Mucosa of gallbladder (tissue), 1 donor: Measurements from ENCODE around the gene TXLNB. TPM values are rescaled to one million over a fixed set of nuclear protein-coding genes. Genes with fewer than 3 reads are reported as not detected.
"Not testable (repeated sequence)": the region's sequence is repeated elsewhere in the genome, so short reads cannot be mapped to it uniquely, and the experiment has no call there.

Experiments used
- DNase-seq: peaks from one replicate; pipeline ENCODE4 v3.0.0-alpha.2; 2020; ENCODE audit warnings: low spot score
- total RNA-seq: library from RNA; stranded (reverse); gene quantifications from one replicate; pipeline ENCODE4 v1.2.1, GENCODE V29; 2021
- donor health status: DM: no; HTN: no; CAD: no.

TXLNB gene
- total RNA-seq, 1 donor from 2014 or later = 0.75 TPM

DNA sequence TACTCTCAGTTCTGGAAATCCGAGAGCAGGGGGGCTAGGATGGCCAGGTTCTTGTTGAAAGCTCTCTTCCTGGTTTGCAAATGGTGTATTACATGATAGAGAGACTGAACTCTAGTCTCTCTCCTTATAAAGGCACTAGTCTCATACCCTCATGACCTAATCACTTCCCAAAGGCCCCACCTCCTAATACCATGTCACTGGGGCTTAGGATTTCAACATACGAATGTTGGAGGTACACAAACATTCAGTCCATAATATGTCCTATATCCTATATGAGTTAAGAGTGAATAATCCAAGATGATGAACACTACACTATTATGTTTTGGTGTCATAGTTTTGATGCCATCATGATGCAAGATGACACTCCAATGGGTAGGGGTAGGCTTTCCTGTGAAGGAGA is 20.0 kb upstream of the TXLNB start:
- DNase-seq = no peak

DNA sequence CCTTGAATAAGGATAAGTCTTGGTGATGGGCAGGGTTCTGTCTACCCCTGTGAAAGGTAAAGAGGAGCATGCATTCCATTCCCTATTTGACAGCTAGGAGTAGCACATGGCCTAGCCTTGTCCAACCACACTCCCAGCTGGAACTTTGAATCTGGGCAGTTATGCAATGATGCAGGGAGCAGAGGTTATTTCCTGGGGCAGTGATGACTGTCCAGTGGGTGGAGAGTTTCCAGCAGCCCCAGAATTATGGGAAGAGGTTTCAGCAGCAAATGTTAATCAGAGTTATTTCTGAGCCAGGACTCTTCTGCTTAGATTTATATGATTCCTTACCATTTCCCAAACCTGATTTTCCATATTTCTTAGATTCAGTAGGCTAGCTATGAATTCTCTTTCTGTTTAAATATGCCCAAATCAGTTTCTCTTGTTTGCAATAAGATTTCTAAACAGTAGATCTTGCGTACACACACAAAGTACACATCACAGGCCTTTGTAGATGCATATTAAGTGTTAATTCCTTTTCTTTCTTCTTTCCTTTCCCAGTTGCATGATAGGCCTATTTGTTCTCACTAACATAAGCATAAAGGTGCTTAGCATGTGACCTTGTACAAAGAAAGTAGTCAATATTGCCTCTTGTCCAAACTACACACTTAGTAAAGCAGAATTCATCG is 17.3 kb upstream of the TXLNB start:
- peak; percentile 32 for DNase-seq

DNA sequence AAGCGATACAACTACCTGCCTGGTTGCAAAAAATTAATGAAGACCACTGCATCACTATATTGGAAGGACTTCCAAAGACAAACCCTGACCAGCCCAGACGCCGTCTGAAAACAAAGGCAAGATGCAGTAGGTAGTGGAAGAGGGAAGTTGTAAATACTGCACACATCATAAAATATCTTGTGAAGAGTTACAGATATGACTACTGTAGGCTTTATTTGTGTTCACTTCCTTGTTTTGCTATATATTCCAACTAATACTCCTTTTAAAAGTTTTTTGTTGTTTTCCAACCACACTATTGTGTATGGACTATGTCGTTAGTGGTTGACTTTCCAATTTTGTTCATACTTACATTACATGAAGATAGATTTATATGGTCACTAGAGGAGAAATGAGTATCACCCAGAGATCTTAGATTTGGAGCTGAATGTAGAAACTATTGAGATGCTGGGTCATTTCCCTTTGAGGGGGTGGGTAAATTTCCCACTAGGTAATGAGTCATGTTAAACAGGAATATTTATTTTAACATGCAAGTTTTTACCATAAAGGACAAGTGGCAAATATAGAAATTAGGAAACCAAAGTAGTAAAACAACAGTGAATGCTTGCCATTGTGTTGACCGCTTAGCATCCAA is 16.6 kb upstream of the TXLNB start:
- DNase-seq = no peak

DNA sequence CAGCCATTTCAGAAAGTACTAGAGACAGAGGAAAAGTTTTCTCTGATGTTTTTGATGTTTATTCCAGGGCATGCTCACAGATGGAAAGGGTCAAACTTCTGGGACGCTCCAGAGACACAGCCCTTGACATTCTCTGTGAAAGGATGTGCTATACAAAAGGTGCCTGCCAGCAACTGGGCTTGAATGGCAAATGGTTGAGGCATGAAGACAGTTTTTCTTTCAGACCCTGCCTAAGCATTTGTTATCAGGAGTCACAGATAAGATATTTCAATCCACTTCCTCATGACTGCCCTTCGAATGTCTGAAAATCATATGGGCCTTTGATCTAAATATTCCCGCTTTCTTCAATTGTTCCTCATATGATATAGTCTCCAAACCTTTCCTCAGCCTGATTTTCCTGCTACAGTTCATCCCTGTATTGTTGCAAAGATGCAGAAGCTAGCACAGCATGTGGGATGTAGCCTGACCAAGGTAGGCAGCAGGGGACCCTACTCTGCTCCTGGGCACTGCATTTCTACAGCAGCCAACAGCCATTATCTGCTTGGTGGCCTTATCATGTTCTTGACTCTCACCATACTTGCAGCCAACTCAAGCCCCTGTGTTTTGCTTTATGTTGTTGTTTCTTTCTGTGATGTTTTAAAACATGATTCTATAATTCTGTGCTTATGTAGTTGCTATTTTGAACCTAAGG is 14.6 kb upstream of the TXLNB start:
- DNase-seq = no peak

DNA sequence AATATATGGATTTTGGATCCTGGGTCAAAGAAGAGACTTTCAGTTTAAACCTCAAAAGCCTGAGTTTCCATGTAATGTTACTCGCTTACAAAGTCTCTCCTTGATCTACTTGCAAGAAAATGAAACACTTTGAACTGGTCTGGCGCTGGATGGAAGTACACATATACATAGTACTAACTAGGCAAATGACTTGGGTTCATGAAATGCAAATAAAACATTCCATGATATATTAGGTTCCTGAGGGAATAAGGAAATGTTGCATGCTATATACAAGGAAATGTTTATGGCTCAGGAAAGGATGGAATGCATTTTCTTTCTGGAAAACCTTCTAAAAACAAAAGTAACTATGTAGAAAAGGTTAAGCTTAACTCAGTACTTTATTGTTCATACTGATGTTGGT is 11.4 kb upstream of the TXLNB start:
- no peak for DNase-seq

DNA sequence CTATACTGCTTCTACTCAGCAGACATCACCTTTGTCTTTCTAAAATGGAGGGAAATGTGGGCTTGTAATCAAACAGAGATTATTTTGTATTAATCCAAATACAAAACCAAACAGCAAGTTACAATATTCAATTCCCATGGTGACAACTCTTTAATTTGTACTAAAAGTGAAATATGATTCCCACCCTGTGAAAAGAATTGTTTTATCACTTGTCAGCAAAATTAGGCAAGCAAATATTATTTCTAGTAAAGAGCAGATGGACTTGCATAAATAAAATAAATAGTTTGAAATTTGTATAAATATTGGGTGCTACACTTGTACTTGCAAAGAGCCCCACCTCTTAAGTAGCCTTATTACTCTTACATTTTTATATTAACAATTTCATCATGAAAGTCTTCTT is 6.1 kb upstream of the TXLNB start:
- DNase-seq = no peak

DNA sequence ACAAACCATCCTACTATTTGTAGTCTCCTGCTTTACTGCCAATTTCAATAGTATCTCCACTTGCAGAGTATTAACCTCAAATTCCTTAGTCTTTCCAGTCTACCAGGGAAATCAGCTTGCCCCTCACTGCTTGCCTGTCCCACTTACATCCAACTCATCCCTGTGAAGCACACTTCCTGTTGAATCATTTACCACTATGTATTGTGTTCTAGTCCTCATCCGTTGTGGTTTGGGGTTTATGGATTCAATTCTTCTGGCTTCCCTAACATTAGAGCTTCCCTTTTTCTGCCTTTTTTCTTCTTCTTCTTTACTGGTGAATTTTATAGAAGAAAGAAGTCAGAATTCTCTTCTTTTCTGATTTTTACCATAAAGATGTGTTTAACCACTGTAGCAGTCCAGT is 5.1 kb upstream of the TXLNB start:
- no peak for DNase-seq

DNA sequence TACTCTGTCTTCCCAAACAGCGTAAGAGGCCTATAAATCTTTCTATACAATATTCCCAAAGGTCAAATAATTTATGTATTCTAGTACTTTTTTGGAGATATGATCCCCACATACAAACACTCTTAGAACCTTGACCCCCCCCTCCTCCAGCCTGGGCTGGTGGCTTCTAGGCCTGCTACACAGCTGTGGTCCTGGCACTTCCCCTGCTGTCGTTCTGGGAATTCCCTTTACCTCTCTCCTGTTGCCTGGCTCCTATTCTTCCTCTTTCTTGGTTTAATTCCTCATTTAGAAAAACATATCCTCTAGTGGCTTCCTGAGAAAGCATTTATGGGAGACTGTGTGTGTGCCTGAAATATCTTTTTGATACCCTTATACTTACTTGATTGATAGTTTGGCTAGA is 4.1 kb upstream of the TXLNB start:
- DNase-seq = no peak

DNA sequence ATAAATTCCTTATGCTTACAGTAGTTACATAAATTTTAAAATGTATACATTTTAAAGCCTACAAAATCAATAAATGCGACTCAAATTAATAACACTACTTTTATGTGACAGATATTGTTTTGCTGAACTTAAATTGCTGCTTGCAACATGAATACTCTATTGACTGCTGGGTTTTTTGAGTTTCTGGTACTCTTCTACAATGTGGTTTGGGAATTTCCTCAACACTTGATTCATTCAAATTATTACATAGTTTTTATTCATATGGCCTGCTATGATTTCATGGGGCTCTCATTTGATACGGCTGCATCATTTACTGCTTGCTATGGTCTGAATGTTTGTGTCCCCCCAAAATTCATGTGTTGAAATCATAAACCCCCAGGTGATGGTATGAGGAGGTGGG is 2.3 kb upstream of the TXLNB start:
- DNase-seq = no peak

DNA sequence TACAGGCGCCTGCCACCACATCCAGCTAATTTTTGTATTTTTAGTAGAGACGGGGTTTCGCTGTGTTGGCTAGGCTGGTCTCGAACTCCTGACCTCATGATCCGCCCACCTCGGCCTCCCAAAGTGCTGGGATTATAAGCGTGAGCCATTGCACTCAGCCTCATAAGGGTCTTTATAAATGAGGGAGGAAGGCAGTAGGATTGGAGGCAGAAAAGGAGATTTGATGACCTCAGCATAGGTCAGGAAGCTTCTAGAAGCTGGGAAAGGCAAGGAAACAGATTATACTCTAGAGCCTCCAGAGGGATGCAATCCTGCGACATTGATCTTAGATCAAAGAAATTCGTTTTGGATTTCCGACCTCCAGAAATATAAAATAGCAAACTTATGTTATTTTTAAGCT is 1.4 kb upstream of the TXLNB start:
- DNase-seq = not testable (repeated sequence)

DNA sequence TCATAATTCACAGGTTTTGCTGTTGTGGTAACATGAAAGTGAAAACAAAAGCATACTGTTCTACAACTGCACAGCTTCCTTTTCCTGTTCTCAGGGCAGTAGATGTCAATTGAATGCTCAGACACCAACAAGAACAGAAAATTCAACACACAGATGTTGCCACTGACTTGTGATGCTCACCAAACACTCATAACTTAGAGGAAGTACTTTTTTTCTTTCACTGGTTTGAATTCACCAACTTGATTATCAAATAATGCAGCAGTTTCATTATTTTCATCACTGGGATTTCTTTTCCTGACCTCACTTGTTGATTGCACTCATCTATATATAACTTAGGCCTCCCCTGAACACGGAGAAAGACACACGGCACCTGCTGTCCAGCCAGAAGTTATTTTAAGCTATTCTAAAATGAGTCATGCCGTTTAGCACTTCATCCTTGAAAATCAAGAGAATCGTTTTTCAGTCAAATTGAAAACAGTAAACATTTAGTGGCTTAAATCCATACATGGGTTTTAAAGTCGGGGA is 949 bp downstream of the TXLNB start:
- peak; percentile 17 for DNase-seq

DNA sequence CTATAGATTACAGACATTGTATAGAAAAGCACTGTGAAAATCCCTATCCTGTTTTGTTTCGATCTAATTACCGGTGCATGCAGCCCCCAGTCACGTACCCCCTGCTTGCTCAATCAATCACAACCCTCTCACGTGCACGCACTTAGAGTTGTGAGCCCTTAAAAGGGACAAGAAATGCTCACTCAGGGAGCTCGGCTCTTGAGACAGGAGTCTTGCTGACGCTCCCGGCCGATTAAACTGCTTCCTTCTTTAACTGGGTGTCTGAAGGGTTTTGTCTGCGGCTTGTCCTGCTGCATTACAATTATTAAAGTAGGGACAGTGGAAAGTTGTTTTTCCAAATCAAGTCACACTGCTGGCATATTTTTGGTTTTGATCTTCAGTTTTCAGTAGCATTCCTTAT is 2.6 kb downstream of the TXLNB start:
- no peak for DNase-seq

DNA sequence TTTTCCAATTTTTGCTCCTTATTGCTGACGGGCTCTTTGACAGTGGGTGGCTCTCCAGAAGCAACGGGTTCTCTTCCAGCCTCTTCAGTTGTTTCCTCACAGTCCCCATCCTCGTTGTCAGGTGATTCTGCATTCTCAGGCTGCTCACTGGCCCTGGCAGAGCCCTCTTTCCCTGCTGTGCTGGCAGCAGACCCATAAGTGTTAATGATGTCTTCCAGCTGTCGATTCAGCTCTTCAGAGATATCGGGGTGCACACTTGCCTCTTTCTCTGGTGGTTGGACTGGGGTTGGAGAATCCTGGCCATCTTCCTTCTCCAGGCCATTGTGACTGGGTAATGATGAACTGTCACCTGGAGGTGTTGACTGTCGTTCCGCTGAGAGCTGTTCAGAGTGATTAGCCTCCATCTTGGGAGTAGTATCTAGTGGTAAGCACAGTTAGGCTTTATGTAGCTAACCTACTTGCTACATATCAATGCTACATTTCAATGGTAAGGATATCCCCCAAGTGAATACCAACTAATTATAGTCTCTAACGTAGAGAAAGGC is 3.2 kb downstream of the TXLNB start:
- no peak for DNase-seq

DNA sequence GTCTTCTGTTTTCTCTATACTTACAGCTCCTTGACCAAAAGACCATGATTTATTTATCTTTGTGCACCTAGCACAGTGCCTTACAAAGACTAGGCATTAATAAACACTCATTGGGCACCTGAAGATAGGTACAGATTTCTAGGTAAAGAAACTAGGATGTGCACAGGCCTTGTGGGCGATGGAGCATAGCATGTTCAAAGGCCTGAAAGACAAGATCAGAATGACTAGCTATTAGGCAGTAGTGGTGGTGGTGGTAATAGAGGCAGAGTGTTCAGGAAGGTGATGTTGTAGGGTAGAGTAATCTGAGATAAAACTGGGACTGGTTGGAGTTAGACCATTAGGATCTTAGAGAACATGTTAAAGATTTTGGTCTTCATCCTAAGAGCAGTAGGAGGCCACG is 3.9 kb downstream of the TXLNB start:
- no peak for DNase-seq

DNA sequence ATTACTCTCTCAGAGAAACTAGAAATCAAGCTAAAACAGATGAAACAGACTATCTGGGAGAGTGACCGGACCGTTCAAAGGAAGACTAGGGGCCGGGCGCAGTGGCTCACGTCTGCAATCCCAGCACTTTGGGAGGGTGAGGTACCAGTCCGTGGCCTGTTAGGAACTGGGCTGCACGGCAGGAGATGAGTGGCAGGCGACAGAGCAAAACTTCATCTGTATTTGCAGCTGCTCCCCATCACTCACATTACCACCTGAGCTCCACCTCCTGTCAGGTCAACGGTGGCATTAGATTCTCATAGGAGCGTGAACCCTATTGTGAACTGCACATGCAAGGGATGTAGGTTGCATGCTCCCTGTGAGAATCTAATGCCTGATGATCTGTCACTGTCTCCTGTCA is 5.4 kb downstream of the TXLNB start:
- DNase-seq = not testable (repeated sequence)

DNA sequence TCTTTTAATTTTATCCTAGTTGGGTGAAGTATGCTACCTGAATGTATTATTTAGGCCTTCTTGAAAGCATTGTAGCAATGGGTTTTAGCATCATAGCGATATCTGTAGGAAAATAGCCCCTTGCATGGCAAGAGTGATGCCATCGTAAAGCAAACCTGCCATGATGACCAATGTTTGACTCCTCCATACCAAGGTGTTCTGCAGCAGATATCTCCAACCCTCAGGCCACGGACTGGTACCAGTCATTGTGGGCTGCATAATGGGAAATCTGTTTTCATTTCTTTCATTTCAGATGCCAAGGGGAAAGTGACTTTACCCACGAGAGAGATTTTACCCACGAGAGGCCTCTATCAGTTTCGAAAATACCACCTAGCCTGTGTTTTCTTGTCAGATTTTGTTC is 6.2 kb downstream of the TXLNB start:
- no peak for DNase-seq

DNA sequence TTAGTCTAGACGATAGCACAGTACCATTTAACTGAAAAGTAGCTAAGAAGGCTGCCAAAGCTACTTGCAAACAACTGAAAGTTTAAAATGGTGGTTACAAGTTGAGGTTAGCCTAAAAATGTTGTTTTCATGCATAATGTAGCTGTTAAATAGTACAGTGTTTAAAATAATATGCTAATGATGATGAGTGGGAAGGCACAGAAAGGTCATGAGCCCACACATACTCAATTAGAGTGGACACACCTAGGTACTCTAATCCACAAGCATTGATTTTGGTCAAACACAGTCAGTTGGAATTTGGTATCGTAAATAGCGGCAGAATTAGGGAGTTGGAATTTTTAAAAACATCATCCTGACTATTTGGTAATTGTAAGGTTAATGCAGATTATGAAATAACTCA is 7.0 kb downstream of the TXLNB start:
- DNase-seq = no peak

DNA sequence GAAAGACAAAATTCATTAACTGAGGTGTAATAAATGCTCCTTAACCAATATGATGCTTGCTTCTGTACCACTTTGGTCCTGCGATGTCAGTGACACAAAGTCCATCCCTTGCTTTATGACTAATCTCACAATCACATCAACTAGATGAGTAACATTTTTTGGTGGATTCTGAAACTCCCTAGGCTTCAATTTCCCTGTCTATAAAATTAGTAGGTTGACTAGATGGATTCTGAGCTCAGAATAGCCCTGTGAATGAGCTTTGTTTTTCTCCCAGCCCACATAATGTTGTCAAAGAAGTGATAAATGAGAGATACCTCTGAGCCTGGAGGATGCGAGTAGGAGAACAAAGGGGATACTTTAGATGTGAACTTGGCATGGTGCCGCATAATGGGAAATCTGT is 9.1 kb downstream of the TXLNB start:
- DNase-seq = no peak

DNA sequence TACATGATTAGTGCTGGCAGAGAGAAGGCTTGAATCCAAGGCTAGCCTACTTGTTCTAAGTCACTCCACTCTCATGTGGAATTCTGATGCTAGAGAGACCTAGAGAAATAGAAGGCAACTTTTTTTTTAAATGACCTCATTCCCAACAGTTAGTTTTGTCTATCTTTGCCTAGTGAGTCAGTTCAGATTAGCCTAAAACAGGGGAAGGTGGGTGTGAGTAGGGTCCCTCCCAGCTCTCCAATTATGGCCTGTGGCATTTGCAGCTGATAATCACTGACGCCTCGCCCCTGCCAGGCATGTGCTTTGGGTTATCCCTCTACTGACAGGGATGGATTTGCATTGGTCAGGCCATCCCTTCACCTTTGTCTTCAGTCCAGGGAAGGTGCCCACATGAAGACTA is 13.6 kb downstream of the TXLNB start:
- DNase-seq = no peak

DNA sequence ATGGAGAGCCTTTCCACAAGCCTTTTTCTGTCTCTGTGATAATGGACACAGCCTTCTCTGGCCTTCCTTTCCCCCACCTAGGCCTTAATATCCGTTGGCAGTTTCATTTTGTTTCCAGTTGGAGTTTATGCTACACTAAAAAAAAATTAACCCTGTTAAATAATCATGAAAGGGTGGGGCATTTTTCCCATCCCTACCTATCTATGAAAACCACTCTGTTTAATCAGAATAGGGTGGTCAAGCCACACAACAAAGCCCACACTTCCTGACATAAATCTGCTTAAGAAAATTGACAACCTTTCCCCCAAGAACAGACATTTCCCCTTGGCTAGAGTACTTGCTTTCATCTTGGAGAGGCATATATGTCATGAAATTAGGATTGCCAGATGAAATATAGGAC is 14.2 kb downstream of the TXLNB start:
- DNase-seq = no peak

DNA sequence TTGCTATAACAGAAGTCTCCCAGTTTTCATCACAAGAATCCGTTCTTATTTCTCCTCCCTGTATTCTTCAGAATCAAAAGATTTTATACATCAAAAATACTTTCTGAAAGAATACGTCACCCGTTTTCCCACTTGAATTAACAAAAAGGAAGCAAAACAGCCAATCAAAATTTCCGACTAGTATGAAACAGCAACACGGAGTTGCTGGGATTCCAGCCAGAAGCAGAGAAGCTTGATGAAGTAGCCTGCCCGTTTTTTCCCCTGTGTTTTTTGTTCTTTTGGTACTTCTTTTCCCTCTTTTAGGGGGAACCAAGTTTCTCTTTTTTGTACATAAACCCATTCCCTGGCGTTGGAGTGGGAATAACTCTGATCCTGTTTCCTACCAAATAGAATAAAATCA is 14.6 kb downstream of the TXLNB start:
- no peak for DNase-seq

DNA sequence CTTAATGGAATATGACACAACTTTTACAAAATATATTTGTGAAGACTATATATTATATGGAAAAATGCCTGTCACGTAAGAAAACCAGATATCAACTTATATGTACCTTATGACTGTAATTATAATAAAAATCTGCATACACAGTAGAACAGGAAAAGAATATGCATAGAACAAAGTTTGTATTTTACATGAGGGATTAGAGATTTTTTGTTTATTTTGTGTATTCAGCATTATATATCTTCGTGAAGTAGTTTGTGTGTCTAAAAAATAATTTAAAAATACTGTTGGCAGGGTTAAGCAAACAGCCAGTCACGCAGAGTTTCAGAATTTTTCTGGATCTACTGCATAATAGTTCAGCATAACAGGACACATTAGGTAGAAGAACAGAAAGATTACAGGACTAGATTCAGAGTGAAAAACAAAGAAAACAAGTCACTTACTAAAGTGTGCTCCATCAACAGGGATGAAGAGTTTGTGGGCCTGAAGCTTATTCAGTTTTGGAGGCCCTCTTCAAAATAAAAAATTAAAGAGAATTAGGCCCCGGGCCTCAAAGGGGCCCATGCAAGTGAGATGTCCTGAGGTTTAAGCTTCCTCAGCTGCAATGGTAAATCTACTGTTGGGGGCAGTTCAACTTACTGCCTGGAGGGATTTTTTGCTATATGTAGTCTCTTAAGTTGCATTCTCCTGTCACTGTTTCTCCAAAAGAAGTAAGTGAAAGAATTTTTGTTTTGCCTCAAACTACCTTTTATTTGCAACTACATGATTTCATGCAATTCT is 16.3 kb downstream of the TXLNB start:
- no peak for DNase-seq
